ENCODE data around the gene NCAPG2.

GRCh38 chr7:158648787-158649186 lies 55.8 kb downstream of the NCAPG2 start:
- TF ChIP-seq CTCF (IDR thresholded peaks at IDR 0.05): no peak
- no peak for TF ChIP-seq POLR2A (IDR thresholded peaks at IDR 0.05)

Measured in body of pancreas (tissue), 4 donors.